CD4-positive, alpha-beta T cell treated with Interferon alpha-2 for 1 hour (primary cell): ENCODE measurements around the gene FUT4.
"Not testable (repeated sequence)": the region's sequence is repeated elsewhere in the genome, so short reads cannot be mapped to it uniquely, and the experiment has no call there.

Experiments used
- DNase-seq, 2 donors: peaks; one replicate each; pipeline ENCODE4 v3.0.0-alpha.2; 2020 to 2022

The FUT4 gene, protein sequence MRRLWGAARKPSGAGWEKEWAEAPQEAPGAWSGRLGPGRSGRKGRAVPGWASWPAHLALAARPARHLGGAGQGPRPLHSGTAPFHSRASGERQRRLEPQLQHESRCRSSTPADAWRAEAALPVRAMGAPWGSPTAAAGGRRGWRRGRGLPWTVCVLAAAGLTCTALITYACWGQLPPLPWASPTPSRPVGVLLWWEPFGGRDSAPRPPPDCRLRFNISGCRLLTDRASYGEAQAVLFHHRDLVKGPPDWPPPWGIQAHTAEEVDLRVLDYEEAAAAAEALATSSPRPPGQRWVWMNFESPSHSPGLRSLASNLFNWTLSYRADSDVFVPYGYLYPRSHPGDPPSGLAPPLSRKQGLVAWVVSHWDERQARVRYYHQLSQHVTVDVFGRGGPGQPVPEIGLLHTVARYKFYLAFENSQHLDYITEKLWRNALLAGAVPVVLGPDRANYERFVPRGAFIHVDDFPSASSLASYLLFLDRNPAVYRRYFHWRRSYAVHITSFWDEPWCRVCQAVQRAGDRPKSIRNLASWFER

DNA sequence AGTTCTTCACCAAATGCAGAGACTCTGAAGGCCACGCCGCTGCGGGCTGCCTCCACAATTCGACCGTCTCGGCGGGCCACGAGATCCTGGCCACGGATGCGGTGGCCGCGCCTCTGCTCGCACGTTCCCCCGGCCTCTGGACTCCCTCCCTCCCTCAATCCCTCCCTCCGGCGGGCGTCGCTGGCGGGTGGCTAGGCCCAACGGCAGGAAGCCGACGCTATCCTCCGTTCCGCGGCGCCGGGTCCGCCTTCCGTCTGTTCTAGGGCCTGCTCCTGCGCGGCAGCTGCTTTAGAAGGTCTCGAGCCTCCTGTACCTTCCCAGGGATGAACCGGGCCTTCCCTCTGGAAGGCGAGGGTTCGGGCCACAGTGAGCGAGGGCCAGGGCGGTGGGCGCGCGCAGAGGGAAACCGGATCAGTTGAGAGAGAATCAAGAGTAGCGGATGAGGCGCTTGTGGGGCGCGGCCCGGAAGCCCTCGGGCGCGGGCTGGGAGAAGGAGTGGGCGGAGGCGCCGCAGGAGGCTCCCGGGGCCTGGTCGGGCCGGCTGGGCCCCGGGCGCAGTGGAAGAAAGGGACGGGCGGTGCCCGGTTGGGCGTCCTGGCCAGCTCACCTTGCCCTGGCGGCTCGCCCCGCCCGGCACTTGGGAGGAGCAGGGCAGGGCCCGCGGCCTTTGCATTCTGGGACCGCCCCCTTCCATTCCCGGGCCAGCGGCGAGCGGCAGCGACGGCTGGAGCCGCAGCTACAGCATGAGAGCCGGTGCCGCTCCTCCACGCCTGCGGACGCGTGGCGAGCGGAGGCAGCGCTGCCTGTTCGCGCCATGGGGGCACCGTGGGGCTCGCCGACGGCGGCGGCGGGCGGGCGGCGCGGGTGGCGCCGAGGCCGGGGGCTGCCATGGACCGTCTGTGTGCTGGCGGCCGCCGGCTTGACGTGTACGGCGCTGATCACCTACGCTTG, at the start of gene FUT4:
Gene FUT4 (plus strand): TSS at position 227 of the 951 bp plus-strand sequence. CDS start 213 bp downstream, at position 440.
- DNase-seq = peak; percentile 57 to 70

DNA sequence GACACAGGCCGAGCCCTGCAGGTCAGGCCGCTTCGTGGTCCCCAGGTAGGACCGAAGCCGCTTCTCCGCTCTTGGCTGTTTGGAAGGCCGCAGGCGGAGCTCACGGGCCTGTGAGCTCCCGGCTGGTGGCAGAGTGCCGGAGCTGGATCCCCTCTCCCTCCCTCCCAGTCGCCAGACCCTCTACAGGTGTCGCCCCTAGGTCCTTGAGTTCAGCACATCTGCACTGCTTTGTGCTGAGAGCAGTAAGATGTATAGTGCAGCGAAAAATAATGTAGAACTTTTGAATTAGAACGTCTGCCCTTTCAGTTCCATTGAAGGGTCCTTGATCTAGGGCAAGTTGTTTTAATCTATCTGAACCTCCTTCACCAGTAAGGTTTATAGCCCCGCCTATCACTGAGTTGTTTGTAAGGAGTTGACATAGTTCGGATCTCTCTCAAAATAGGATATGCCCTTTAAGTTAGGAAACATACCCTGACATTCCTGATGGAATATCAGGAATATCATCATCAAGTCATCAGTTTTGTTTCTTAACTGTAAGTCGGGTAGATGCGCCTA, 49.5 kb upstream of the FUT4 start:
- DNase-seq = no peak

DNA sequence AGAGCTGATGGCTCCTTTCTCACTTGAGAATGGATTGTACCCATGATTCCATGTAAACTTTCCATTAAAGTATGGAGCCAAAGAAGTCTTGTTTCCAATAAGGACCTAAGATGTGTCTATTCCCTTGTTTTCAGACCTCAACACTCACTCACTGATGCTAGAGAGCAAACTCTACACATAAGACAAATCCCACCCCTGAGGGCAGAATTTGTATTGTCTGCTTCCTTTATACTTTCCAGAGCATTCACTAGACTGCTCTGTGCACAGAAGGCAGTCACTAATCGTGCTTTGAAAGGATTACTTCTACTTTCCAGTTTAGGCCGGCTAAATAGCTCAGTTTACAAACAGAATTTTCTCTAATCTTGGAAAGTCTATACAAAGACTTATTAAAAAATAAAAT, 43.5 kb upstream of the FUT4 start:
- DNase-seq = no peak

DNA sequence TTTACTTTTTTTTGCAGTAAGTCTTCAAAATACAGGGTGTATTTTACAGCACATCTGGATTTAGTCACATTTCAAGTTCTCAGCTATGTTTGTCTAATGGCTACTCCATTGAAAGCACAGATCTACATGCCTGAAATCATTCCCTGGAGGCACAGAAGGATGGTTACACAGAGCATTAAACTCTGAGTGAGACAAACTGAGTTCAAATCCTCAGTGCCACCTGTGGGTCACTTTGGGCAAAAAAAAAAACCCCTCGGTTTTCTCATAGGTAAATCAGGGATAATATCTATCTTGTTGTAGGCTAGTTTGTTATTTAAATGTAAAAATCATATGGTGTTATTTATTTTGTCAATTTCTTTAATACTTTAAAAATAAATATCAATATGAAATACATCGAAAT, 42.2 kb upstream of the FUT4 start:
- no peak for DNase-seq

DNA sequence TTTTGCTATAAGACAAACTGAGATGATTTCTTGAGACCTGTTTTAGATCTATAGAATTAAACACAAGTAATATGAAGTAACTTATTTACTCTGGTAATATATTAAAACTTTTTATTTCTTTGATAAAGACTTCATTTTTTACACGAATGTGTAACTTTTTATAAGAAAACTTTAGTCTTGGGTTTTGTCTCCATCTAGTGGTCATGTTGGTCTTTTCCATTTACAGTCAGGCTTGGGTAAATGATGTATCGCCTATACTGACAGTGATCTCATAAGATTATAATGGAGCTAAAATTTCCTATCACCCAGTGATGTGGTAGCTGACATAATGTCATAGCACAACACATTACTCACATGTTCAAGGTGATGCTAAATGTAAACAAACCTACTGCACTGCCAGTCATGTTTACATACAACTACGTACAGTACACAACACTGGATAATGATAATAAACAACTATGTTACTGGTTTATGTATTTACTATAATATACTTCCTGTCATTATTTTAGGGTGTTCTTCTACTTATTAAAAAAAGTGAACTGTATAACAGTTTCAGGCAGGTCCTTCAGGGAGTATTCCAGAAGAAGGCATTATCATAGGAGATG, 38.9 kb upstream of the FUT4 start:
- peak in 1 of 2 donors; percentile 71 for DNase-seq

DNA sequence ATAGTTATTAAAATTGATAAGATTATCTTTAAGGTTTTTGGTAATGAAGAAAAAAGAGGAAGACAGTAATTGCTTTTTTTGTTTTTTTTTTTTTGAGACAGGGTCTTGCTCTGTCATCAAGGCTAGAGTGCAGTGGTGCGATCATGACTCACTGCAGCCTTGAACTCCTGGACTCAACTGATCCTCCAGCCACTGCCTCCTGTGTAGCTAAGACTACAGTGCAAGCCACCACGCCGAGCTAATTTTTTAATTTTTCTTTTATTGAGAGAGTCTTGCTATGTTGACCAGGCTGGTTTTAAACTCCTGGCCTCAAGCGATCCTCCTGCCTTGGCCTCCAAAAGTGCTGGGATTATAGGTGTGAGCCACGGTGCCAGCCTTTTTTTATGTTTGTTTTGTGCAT, 37.2 kb upstream of the FUT4 start:
- DNase-seq = not testable (repeated sequence)

DNA sequence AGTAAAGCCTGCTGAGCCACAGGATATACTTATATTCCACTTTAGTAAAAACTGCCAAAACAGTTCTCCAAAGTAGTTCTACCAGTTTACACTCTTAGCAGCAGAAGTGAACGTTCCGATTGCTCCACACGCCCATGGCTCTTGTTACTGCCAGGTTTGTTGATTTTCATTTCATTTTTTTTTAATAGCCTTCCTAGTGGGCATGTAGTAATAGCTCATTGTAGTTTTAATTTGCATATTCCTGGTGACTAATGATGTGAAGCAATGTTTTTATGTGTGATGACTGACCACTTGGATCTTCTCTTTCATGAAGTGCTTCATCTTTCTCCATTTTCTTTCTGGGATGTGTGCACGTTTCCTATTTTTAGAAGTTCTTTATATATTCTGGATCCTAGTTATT, 36.2 kb upstream of the FUT4 start:
- DNase-seq = no peak

DNA sequence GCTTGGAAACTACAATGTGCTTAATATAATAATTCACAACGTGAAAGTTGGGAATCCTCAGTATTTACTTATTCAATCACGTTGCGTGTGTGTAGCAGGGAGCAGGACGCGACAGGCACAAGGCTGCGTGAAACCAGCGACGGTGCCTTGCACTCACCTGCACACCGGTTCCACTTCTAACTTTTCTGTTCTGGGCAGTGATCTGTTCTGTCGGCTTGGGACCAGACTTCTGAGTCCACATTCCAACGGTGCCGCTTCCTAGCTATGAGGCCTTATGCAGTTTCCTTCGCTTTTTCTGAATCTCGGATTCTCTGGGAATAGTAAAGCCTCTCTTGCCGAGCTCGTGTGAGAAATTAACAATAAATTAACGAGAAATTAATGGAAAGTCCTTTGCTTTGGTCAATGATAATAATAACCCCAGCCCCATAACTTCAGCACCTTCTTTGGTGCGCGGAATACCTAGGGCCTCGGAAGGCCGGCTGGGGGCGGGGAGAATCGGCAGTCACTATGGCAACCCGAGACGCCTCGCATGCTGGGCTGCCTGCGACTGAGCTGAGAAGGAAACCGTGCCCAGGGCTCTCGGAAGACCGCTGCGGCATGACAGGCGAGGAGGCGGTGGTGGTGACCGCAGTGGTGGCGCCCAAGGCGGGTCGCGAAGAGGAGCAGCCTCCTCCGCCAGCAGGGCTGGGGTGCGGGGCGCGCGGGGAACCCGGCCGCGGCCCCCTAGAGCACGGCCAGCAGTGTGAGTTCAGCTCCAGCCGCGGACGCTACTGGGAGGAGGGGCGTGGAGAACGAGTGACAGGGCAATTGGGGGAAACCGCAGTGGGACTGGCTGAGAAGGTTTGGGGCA, 31.6 kb upstream of the FUT4 start, which contains the start of gene C11orf97:
Gene C11orf97 (plus strand): TSS at position 530 of the 850 bp plus-strand sequence. CDS start 68 bp downstream, at position 598.
- DNase-seq = peak; percentile 57 to 67

DNA sequence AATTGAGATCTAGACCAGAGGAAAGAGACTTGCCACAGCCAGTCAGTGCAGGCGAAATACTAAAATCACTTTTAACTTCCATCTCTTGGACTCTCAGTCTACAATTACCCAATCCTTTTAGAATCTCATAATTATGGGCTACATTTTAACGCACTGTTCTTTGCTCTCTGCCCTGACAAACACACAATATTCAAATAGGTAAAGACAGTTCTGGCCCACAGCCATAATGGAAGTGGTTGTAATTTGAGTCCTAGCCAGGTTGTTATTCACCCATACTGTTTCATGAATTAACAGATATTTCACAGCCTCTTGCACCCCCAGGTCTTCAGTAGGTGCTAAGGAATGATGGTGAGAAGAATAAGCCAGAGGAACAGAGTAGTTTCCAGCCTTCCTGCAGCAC, 30.6 kb upstream of the FUT4 start:
- no peak for DNase-seq

DNA sequence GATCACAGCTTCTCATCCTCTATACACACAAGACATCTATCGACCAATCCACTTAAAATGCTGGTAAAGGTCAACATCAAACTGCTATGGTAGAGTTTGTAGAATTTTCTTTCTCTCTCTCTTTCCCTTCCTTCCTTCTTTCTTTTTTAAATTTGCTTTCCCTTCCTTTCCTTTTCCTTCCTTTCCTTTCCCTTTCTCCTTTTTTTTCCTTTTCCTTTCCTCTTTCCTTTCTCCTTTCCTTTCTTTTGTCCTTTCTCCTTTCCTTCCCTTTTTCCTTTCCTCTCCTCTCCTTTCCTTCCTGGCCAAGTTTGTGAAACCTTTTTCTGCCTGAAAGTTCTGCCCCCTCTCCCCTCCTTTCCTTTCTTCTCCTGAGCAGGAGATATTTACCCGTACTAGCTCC, 28.3 kb upstream of the FUT4 start:
- no peak for DNase-seq

DNA sequence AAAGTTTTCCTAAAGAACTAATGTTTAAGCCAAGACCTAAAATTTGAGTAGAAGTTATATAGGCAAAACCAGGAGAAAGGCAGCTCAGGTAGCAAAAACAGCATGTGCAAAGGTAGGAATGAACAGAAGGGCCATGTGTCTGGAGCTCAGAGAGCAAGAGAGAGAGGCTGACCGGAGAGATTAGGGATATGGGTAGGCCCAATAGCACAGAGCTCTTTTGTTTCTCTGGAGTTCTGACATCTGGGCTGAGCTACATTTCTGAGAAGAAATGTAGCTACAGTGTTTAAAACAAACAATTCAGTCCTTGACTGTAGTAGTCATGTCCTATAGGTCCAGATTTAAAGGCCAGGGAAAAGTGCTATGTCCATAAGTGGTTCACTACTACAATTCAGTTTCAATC, 27.0 kb upstream of the FUT4 start:
- DNase-seq = no peak

DNA sequence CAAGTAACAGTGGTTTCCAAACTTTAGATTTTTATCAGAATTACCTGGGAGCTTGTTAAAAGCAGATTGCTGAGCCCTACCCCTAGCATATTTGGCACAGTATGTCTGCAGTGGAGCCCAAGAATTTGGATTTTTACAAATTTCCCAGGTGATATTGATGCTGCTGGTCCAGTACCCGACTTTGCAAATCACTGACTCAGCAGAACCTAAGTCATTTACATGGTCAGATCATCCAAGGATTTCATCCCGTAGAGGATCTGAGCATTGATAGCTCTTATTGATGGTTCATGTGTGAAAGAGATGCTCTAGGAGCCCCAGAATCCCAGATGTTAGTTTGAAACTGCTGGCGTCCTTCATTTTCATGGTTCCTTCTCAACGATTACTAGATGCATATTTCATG, 25.4 kb upstream of the FUT4 start:
- DNase-seq = no peak

DNA sequence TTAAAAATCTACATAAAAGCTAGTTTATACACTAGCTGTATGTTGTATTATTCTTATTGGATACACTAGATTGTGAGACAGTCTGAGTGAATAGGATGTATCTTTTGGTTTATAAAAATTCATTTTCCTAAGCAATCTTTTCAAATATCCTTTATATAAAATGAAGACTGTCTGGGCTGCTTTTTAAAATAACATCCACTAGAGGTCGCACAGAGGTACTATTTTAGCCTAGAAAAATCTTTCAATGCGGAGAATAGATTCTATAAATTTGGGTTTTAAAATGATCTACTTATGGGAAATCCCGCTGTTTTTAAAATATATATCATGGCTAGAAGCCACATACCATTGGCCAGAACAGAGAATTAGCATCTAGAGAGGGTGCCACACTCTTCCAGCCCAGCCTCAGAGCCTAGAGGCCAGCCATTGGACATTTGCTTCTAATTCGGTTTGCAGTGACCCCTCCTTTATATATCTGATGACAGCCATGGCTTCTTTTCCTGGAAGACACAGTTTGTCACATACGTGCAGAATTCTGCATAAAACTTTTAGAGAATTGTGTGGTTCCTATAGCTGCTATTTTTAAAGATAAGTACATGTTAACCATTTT, 24.1 kb upstream of the FUT4 start:
- peak in 1 of 2 donors; percentile 52 for DNase-seq

DNA sequence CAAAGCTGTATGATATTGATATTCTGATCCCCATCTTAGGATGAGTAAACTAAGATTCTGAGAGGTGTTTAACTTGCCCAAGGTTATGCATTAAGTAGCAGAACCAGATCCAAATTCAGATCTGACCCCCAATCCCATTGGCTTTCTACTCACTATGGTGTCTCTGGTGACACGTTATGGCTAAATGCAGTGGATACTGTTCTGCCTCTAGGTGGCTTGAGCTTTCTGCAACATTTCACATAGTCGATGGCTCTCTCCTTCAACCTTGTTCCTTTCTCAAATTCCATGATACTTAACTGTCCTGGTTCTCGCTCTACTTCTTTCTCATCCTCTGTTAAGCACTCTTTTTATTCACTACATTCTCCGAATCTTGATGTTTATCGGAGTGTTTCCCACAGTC, 22.0 kb upstream of the FUT4 start:
- no peak for DNase-seq

DNA sequence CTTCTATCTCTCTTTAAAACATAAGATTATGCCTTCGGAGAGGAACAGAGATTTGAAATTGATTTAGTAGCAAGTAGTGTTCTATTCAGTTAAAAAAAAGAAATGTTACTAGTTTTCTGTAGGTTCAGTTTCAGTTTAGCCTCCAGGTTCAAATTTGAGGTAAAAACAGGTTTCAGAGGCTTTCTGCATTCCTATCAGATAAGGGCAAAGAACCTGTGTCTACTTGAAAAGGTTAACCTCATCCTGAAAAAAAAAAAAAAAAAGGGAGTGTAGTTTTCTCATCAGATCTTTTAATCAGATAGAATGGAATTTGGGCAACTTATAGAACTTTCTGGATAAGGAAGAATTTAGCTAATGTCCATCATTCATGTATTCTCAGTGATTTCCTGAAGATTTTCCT, 19.4 kb upstream of the FUT4 start:
- DNase-seq = no peak

DNA sequence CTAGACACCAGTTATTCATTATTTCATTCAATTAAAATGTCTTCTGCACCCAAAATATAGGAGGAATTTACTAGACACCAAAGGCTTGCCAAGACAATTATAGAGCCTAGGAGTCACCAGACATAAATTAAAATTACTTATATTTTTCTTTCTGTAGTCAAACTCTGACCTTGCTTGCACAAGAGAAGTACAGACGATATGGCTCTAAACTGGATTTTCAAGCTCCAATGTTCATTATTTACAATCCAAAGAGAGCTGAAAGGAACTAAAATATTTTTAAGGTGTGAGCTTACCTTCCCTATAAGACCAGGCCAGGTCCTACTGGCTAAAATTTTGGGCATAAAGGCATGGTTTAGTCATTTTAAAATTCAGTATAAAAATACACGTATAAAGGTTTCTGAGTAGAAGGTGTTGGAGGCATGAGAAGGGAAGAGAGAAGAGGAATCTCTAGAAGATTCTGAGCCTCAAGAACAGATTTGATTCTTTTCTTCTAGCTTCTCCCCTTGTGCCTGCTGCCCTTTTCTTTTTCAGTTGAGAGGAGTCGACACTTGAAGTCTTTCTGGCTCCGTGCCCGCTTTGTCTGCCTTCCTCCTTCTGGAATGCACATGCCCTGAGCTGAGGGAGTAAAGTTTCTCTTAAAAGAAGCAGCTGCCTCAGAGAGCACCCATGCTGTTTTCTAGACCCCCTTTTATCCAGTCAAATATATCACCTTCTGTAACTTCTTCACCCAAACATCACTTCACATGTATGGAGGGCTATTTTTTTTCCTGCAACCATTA, 18.0 kb upstream of the FUT4 start:
- DNase-seq = no peak

DNA sequence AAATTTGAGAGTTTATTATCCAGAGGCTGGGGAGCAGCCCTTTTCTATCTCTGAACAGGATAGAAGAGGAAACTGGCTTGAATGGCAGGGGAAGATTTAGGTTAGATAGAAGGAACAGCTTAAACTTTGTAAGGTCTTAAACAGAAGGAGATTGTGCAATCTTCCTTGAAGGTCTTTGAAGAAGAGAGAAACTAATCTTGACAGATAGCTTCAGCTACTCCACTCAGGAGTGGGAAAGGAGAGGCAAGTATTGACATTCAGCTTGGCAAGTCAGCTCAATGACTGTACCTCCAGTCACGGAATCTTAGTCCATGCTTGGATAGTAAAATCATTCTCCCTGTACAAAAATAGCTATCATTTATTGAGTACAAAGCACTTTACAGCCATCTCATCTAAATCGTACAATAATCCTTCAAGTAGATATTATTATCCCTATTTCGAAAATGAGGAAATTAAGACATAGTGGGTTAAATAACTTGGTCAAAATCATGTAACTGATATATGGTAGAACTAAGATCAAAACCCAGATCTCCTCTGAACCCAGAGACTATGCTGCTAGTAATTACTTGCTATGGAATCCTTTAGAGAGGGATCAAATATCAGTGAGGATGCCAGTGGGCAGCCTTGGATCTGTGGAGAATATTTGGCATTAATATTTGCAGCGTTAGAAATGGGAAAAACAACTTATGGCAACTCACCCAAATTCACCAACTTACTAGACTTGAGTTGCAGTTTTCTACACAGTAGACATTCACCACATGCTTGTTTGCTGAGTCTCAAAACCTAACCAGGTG, 16.9 kb upstream of the FUT4 start:
- no peak for DNase-seq

DNA sequence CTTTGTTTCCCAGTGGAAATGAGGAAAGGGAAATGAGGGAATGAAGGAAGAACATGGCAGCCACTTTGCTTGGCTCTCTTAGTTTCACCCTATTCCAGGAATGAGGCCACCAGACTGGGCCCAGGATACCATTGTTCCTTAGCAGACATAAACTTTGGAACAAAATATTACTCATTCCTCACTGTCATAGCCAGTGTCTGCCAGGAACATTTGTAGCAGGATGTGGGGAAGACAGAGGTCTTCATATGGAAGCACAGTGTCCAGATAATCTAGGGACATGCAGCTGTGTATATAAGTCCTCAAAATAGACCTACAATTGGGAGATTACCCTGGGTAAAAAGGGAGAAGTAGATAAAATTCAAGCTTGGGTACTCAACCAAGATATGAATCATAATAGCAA, 15.2 kb upstream of the FUT4 start:
- DNase-seq = no peak

DNA sequence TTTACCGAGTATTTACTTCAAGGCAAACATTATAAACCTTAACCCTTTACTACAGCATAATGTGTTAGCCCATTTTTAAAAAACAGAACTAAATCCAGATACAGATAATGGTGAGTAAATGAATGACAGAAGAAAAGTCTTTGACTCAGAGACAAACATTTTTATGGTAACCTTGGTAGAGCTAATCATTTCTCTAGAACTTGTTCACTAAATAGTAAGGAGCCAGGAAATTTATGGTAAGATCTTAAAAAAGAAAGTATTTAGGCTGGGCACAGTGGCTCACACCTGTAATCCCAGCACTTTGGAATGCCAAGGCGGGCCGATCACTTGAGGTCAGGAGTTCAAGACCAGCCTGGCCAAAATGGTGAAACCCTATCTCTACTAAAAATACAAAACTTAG, 11.5 kb upstream of the FUT4 start:
- no peak for DNase-seq

DNA sequence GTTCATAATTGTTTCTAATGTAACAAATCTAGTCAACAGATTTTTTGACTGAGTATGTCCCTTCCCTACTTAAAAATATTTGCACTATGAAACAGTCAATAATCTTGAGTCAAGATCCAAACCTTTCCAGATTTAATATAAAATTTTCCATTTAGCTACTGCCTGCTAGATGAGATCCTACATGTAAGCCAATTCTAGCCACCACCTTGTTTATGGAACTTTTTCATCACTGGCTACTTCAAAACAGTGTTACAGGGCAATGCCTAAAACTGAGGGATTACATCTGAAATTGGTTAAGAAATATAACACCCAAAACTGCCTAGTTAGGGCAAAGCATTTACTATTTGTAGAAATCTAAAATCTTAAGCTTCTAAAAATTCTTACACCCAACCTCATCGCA, 10.5 kb upstream of the FUT4 start:
- no peak for DNase-seq
